Activated naive CD4-positive, alpha-beta T cell treated with anti-CD3 and anti-CD28 coated beads, Interleukin-2, amount 10 ng/mL, durations not matched to agents 7 days and 5 days (primary cell): Measurements from ENCODE around the gene EPHA8.
A peak's percentile ranks its signal among the peaks of the same experiment; 100 is the strongest.

Source experiments
- CTCF ChIA-PET: fragments of 350-600 bp; sonication (Branson Sonifier 250); formaldehyde crosslinking; loops from one replicate; lab custom pipeline; 2021; ENCODE audit warnings: antibody characterized with exemption; lab: Charles Lee
- DNase-seq: peaks from one replicate; pipeline ENCODE4 v3.0.0-alpha.2; 2020
- H3K27ac Mint-ChIP-seq: one replicate; pipeline ENCODE4 v1.8.0; 2021; ENCODE audit warnings: mild to moderate bottlenecking, moderate library complexity, mixed read lengths
- H3K27me3 Mint-ChIP-seq: one replicate; pipeline ENCODE4 v1.8.0; 2021; ENCODE audit warnings: mild to moderate bottlenecking, mixed read lengths
- H3K36me3 Mint-ChIP-seq: one replicate; pipeline ENCODE4 v1.8.0; 2021; ENCODE audit warnings: mixed read lengths
- H3K4me1 Mint-ChIP-seq: one replicate; pipeline ENCODE4 v1.8.0; 2021; ENCODE audit warnings: mixed read lengths
- H3K4me3 Mint-ChIP-seq: one replicate; pipeline ENCODE4 v1.8.0; 2021; ENCODE audit warnings: mild to moderate bottlenecking, moderate library complexity, mixed read lengths
- H3K9me3 Mint-ChIP-seq: one replicate; pipeline ENCODE4 v1.8.0; 2021; ENCODE audit warnings: mixed read lengths

EPHA8 gene

DNA sequence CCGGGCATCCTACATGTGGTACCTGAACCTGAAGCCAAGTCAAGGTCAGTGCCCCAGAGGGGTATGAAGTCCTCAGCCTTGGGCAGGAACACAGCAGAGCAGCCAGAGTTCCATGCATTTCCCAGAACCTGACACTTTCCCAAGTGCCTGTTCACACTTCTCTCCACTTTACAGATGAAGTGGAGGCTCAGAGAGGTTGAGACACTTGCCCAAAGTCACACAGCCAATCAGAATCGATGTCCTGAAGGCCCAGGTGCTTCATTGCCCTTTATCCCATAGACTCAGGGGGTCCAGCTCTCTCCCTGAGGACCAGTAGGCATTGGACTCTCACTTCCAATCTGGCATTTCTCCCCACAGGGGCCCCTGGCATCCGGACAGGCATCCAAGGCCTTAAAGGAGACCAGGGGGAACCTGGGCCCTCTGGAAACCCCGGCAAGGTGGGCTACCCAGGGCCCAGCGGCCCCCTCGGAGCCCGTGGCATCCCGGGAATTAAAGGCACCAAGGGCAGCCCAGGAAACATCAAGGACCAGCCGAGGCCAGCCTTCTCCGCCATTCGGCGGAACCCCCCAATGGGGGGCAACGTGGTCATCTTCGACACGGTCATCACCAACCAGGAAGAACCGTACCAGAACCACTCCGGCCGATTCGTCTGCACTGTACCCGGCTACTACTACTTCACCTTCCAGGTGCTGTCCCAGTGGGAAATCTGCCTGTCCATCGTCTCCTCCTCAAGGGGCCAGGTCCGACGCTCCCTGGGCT lies 75.4 kb downstream of the EPHA8 start:
- H3K27me3 Mint-ChIP-seq: peaks cover 4% of the 10 kb centered on the region

GRCh38 chr1:22639286-22639685 lies 76.0 kb downstream of the EPHA8 start:
- H3K9me3 Mint-ChIP-seq: no peaks in the 10 kb centered on the region
- H3K4me3 Mint-ChIP-seq: no peak overlapping the region
- CTCF ChIA-PET: interaction anchor here (0.6 to 1.1 kb wide), 2 partner anchors 34 to 223 kb away, joined by 3 to 4 read pairs; no protein-coding TSS in a partner anchor
- no peaks in the 10 kb centered on the region for H3K36me3 Mint-ChIP-seq
- H3K4me1 Mint-ChIP-seq: no peaks in the 10 kb centered on the region
- no peak for DNase-seq
- H3K27me3 Mint-ChIP-seq: no peaks in the 10 kb centered on the region
- H3K27ac Mint-ChIP-seq: no peak overlapping the region

More for the DNA sequence above, 75.4 kb downstream of the EPHA8 start:
- Mint-ChIP-seq H3K4me3 (no peak overlapping the region), H3K36me3 (no peaks in the 10 kb centered on the region), H3K9me3 (no peaks in the 10 kb centered on the region), H3K27ac (no peak overlapping the region), H3K4me1 (no peaks in the 10 kb centered on the region)
- CTCF ChIA-PET: interaction anchor here (0.6 to 1.1 kb wide), 2 partner anchors 34 to 222 kb away, joined by 3 to 4 read pairs; no protein-coding TSS in a partner anchor
- no peak for DNase-seq

GRCh38 chr1:22641247-22641646 lies 78.0 kb downstream of the EPHA8 start:
- H3K4me3 Mint-ChIP-seq: no peak overlapping the region
- CTCF ChIA-PET: interaction anchor here (1.0 to 5.5 kb wide), 5 partner anchors 14 to 221 kb away, joined by 3 to 30 read pairs (median 4); no protein-coding TSS in a partner anchor
- H3K27ac Mint-ChIP-seq: no peak overlapping the region
- H3K9me3 Mint-ChIP-seq: no peaks in the 10 kb centered on the region
- no peaks in the 10 kb centered on the region for H3K36me3 Mint-ChIP-seq
- no peak for DNase-seq
- H3K27me3 Mint-ChIP-seq: peaks cover 5% of the 10 kb centered on the region
- H3K4me1 Mint-ChIP-seq: no peaks in the 10 kb centered on the region

DNA sequence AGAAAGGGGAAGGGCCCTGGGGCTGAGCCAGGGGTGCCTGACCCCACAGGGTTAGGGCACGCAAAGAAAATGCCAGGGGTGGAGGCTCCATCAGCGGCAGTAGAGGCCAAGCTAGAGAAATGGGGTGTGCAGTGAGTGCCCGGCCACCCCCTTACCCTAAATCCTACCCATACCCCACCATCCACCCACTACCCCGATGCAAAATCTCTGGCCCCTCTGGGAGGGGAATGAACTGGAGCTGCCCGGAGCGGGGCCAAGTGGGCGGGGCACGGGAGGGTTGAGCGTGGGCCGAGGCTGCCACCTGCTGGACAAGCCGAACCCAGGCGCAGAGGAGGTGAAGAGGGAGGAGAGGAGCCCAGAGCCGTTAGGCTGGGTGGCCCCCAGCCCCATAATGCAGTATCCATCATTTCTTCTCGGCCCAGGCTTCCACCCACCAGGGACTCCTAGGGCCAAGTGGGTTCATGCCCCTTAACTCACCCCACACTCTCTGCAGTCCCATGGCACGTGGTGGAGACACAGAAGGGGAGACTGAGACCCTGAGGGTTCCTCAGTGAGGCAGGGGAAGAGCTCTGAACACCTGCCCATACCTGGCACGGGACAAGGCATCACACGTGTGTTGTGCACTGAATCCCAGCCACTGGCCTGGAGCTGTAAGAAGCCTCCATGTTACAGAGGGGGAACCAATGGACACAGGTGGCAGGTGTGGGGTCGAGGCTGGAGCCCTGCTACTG lies 78.8 kb downstream of the EPHA8 start:
- H3K36me3 Mint-ChIP-seq: no peaks in the 10 kb centered on the region
- CTCF ChIA-PET: interaction anchor here (0.6 to 5.5 kb wide), 8 partner anchors 13 to 280 kb away, joined by 3 to 30 read pairs (median 4); no protein-coding TSS in a partner anchor
- no peak overlapping the region for H3K4me3 Mint-ChIP-seq
- DNase-seq: peak; percentile 78
- H3K27me3 Mint-ChIP-seq: peaks cover 5% of the 10 kb centered on the region
- no peaks in the 10 kb centered on the region for H3K9me3 Mint-ChIP-seq
- no peaks in the 10 kb centered on the region for H3K4me1 Mint-ChIP-seq
- no peak overlapping the region for H3K27ac Mint-ChIP-seq

DNA sequence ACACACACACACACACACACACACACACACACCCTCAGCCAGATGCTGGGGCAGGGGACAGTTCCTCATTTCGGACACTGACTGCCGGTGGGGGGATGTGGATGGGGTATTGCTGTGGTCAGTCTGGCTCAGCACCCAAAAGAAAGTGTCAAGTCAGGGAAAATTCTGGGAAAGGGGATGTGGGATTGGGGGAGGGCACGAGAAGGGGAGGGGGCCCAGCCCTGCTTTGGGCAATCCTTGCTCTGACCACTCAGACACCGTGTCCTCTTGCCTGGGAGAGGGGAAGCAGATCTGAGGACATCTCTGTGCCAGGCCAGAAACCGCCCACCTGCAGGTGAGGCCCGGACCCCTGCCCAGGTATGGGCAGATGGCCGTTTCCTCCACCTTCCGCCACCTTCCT lies 80.1 kb downstream of the EPHA8 start, which contains the start of gene C1QC:
C1QC (plus strand) TSS at position 253 of the 400 bp plus-strand sequence. CDS start 391 bp downstream, outside the sequence.
- Mint-ChIP-seq H3K4me3 (no peak within 1 kb of the TSS), H3K27me3 (peaks cover 5% of the 10 kb centered on the region), H3K9me3 (no peaks in the 10 kb centered on the region), H3K4me1 (no peaks in the 10 kb centered on the region), H3K27ac (no peak within 1 kb of the TSS), H3K36me3 (no peaks in the 10 kb centered on the region)
- no peak for DNase-seq
- CTCF ChIA-PET: interaction anchor here (0.9 to 5.5 kb wide), 3 partner anchors 12 to 226 kb away, joined by 3 to 30 read pairs (median 5); no protein-coding TSS in a partner anchor

GRCh38 chr1:22643928-22644327 lies 80.6 kb downstream of the EPHA8 start:
- no peaks in the 10 kb centered on the region for H3K4me1 Mint-ChIP-seq
- H3K27ac Mint-ChIP-seq: no peak overlapping the region
- DNase-seq: no peak
- no peaks in the 10 kb centered on the region for H3K9me3 Mint-ChIP-seq
- no peak overlapping the region for H3K4me3 Mint-ChIP-seq
- H3K27me3 Mint-ChIP-seq: peaks cover 5% of the 10 kb centered on the region
- H3K36me3 Mint-ChIP-seq: no peaks in the 10 kb centered on the region
- CTCF ChIA-PET: interaction anchor here (5.5 kb wide), 1 partner anchor 223 kb away, joined by 30 read pairs; no protein-coding TSS in a partner anchor

- CTCF ChIA-PET: no interaction called here
- peaks cover 7% of the 10 kb centered on the region for H3K27me3 Mint-ChIP-seq
Measured at GRCh38 chr1:22645931-22646330, 82.6 kb downstream of the EPHA8 start.

DNA sequence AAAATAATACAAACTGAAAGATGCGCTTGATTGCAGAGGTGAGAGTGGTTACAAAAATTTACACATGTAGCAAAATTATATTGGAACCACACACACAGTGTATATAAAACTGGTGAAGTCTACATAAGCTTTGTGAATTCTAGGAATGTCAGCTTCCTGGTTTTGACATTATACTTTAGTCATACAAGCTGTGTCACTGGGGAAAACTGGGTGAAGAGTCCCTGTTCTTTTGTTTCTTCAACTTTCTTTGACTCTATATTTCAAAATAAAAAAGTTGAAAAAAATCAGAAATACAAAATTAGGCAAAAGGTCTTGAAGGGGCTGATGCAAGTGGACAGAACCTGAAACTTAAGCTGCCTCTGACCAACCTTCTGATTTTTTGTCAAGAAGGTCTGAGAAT lies 83.1 kb downstream of the EPHA8 start:
- CTCF ChIA-PET: no interaction called here
- DNase-seq: no peak
- no peaks in the 10 kb centered on the region for H3K4me1 Mint-ChIP-seq
- H3K27ac Mint-ChIP-seq: no peak overlapping the region
- H3K36me3 Mint-ChIP-seq: no peaks in the 10 kb centered on the region
- H3K9me3 Mint-ChIP-seq: no peaks in the 10 kb centered on the region
- no peak overlapping the region for H3K4me3 Mint-ChIP-seq
- H3K27me3 Mint-ChIP-seq: peaks cover 11% of the 10 kb centered on the region

More at GRCh38 chr1:22645931-22646330, 82.6 kb downstream of the EPHA8 start:
- Mint-ChIP-seq H3K36me3 (no peaks in the 10 kb centered on the region), H3K9me3 (no peaks in the 10 kb centered on the region), H3K27ac (no peak overlapping the region), H3K4me1 (no peaks in the 10 kb centered on the region), H3K4me3 (no peak overlapping the region)
- no peak for DNase-seq

DNA sequence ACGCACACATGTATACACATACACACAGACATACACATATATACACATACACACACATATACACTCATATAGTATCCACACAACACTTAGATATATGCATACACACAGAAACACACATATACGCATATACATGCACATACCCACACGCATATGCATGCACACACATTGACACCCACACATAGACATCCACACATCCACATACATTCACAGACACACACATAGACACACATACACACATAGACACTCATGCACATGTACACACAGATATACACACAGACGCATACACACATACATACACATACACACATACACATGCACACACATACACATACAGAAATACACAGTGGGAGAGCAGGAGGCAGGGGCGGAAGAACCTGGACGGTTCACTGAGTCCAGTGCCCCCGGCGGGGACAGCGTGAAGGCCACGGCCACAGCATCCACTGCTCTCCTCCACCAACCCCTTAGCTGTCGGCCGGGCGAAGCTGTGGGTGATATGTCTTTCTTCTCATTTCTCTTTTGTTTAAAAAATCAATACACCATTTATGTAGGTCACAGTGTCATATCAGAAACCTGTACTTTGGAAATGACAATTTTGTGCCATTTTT lies 86.9 kb downstream of the EPHA8 start:
- Mint-ChIP-seq H3K27ac (no peak overlapping the region), H3K27me3 (peaks cover 11% of the 10 kb centered on the region), H3K9me3 (no peaks in the 10 kb centered on the region), H3K4me1 (no peaks in the 10 kb centered on the region), H3K36me3 (no peaks in the 10 kb centered on the region), H3K4me3 (no peak overlapping the region)
- CTCF ChIA-PET: no interaction called here
- no peak for DNase-seq

- no peak overlapping the region for H3K27ac Mint-ChIP-seq
- H3K4me1 Mint-ChIP-seq: no peaks in the 10 kb centered on the region
- H3K36me3 Mint-ChIP-seq: no peaks in the 10 kb centered on the region
- no peaks in the 10 kb centered on the region for H3K9me3 Mint-ChIP-seq
- no peak overlapping the region for H3K4me3 Mint-ChIP-seq
- CTCF ChIA-PET: no interaction called here
- peaks cover 18% of the 10 kb centered on the region for H3K27me3 Mint-ChIP-seq
- DNase-seq: no peak
Measured at GRCh38 chr1:22651941-22652856, 88.9 kb downstream of the EPHA8 start.

DNA sequence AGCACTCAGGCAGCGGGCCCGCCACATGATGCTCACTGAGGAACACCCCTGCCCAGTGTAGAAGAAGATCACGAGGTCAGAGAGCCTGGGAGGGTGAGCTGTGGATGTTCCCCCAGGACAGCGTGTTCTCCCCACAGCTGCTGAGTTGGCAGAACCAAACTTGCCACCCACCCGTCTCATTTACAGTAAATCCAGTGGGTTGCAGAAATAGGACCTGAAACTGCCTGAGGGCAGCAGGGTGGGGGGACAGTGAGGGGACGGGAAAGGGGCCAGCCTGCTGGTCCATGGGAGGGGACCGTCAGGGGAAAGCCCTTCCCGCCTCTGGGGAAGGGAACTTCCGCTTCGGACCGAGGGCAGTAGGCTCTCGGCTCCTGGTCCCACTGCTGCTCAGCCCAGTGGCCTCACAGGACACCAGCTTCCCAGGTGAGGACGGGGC lies 89.6 kb downstream of the EPHA8 start, which contains the start of gene C1QB:
C1QB (plus strand) TSS at position 356 of the 436 bp plus-strand sequence. CDS start 6,227 bp downstream, outside the sequence.
- Mint-ChIP-seq H3K4me1 (no peaks in the 10 kb centered on the region), H3K36me3 (no peaks in the 10 kb centered on the region), H3K4me3 (no peak within 1 kb of the TSS), H3K27me3 (peaks cover 18% of the 10 kb centered on the region), H3K27ac (no peak within 1 kb of the TSS), H3K9me3 (no peaks in the 10 kb centered on the region)
- CTCF ChIA-PET: no interaction called here
- DNase-seq: no peak
